Limb (tissue), 2 donors: ENCODE measurements around the gene LHFPL5.

ENCODE experiments used
- DNase-seq, 2 donors: peaks; one replicate each; pipeline ENCODE4 v3.0.0-alpha.2; 2016; ENCODE audit errors: extremely low spot score in 2 of 2

Gene LHFPL5

DNA sequence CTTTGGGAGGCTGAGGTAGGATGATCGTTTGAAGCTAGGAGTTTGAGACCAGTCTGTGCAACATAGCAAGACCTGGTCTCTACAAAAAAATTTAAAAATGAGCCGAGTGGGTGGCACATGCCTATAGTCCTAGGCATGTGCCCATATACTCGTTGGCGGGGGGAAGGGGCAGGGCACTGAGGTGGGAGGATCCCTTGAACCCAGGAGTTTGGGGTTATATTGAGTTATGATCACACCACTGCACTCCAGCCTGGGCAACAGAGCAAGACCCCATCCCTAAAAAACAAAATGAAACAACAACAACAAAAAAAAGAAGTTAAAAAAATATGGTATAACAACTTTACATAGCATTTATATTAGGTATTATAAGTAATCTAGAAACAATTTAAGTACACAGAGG, 47.8 kb downstream of the LHFPL5 start:
- no peak for DNase-seq

GRCh38 chr6:35856250-35856649, 51.1 kb downstream of the LHFPL5 start:
- no peak for DNase-seq

- DNase-seq: no peak
Observed at GRCh38 chr6:35857853-35858252, 52.7 kb downstream of the LHFPL5 start.

GRCh38 chr6:35859367-35859766, 54.2 kb downstream of the LHFPL5 start:
- no peak for DNase-seq
